ENCODE data around the gene KCNH4. TPM values are rescaled to one million over a fixed set of nuclear protein-coding genes. Genes with fewer than 3 reads are reported as not detected.
"Not testable (repeated sequence)": the region's sequence is repeated elsewhere in the genome, so short reads cannot be mapped to it uniquely, and the experiment has no call there.

The KCNH4 gene
- total RNA-seq, 1 donor from 2014 or later, result 0.80 TPM

- DNase-seq (no peak), ATAC-seq (ENCODE audit: low read depth) (no peak)
- POLR2A ChIA-PET, result interaction anchor here (0.6 to 0.7 kb wide), 2 partner anchors 26 to 39 kb away, joined by 3 to 6 read pairs; partner anchors contain the start of gene KAT2A
- no peak for TF ChIP-seq CTCF (IDR thresholded peaks at IDR 0.05)
- H3K27ac Mint-ChIP-seq, result no peak overlapping the region
- H3K27me3 Mint-ChIP-seq, result no peaks in the 10 kb centered on the region
- CTCF ChIA-PET, result no interaction called here
- peaks cover under 1% of the 10 kb centered on the region for H3K36me3 Mint-ChIP-seq (ENCODE audit: low read depth)
- intact Hi-C loops (cut with micrococcal nuclease), result no loop called here
- H3K4me1 Mint-ChIP-seq, result peaks cover 9% of the 10 kb centered on the region
- H3K9me3 Mint-ChIP-seq, result no peaks in the 10 kb centered on the region
- H3K4me3 Mint-ChIP-seq, result no peak overlapping the region
Measured at GRCh38 chr17:42159796-42160530, 21.0 kb downstream of the KCNH4 start.

- peaks cover 37% of the 10 kb centered on the region for H3K4me1 Mint-ChIP-seq
- H3K9me3 Mint-ChIP-seq, result no peaks in the 10 kb centered on the region
Measured at GRCh38 chr17:42155614-42156045, 25.3 kb downstream of the KCNH4 start.

GRCh38 chr17:42153919-42154742 lies 26.8 kb downstream of the KCNH4 start:
- intact Hi-C loops (cut with micrococcal nuclease), result no loop called here
- ATAC-seq (ENCODE audit: low read depth), result no peak

More at GRCh38 chr17:42155614-42156045, 25.3 kb downstream of the KCNH4 start:
- POLR2A ChIA-PET, result interaction anchor here (0.7 to 2.6 kb wide), 4 partner anchors 18 to 260 kb away, joined by 3 to 9 read pairs (median 5); partner anchors contain the start of gene KCNH4
- intact Hi-C loops (cut with micrococcal nuclease), result loop anchor here (1.0 kb wide), 8 partner anchors 26 to 290 kb away; partner anchors contain the start of genes CNP, DNAJC7, GHDC and KAT2A
- DNase-seq (no peak), ATAC-seq (ENCODE audit: low read depth) (no peak)
- Mint-ChIP-seq H3K27me3 (no peaks in the 10 kb centered on the region), H3K36me3 (ENCODE audit: low read depth) (peaks cover 27% of the 10 kb centered on the region), H3K27ac (peak overlapping the region; percentile 92), H3K4me3 (peak overlapping the region; percentile 95)
- CTCF ChIA-PET, result no interaction called here
- no peak for TF ChIP-seq CTCF (IDR thresholded peaks at IDR 0.05)

GRCh38 chr17:42146911-42147607 lies 33.9 kb downstream of the KCNH4 start:
- intact Hi-C loops (cut with micrococcal nuclease), result no loop called here
- POLR2A ChIA-PET, result interaction anchor here (0.7 to 1.3 kb wide), 2 partner anchors 8 to 49 kb away, joined by 4 to 5 read pairs; partner anchors contain the start of gene ZNF385C

More at GRCh38 chr17:42153919-42154742, 26.8 kb downstream of the KCNH4 start:
- ChIA-PET POLR2A (interaction anchor here (0.8 to 2.6 kb wide), 8 partner anchors 10 to 252 kb away, joined by 3 to 9 read pairs (median 4); partner anchors contain the start of genes DHX58, DNAJC7, KAT2A and KCNH4), CTCF (interaction anchor here (0.6 to 1.5 kb wide), 2 partner anchors 28 to 141 kb away, joined by 4 read pairs; no protein-coding TSS in a partner anchor)
- peaks cover 37% of the 10 kb centered on the region for H3K4me1 Mint-ChIP-seq
- peak overlapping the region; percentile 92 for H3K27ac Mint-ChIP-seq
- H3K36me3 Mint-ChIP-seq (ENCODE audit: low read depth), result peaks cover 27% of the 10 kb centered on the region
- peak overlapping the region; percentile 95 for H3K4me3 Mint-ChIP-seq
- no peaks in the 10 kb centered on the region for H3K9me3 Mint-ChIP-seq
- TF ChIP-seq CTCF (IDR thresholded peaks at IDR 0.05), result no peak
- H3K27me3 Mint-ChIP-seq, result no peaks in the 10 kb centered on the region
- DNase-seq, result no peak

GRCh38 chr17:42143138-42143537 lies 37.8 kb downstream of the KCNH4 start:
- POLR2A ChIA-PET, result interaction anchor here (0.7 kb wide), 1 partner anchor 11 kb away, joined by 3 read pairs; no protein-coding TSS in a partner anchor
- ATAC-seq (ENCODE audit: low read depth); CTCF ChIA-PET; H3K9me3 Mint-ChIP-seq; H3K27me3 Mint-ChIP-seq; H3K4me3 Mint-ChIP-seq; H3K27ac Mint-ChIP-seq; DNase-seq; intact Hi-C loops (cut with micrococcal nuclease): not testable (repeated sequence)
- Mint-ChIP-seq H3K4me1 (peaks cover 30% of the 10 kb centered on the region), H3K36me3 (ENCODE audit: low read depth) (peaks cover 54% of the 10 kb centered on the region)

More at GRCh38 chr17:42146911-42147607, 33.9 kb downstream of the KCNH4 start:
- H3K36me3 Mint-ChIP-seq (ENCODE audit: low read depth), result peaks cover 54% of the 10 kb centered on the region
- TF ChIP-seq CTCF (IDR thresholded peaks at IDR 0.05), result no peak
- H3K4me1 Mint-ChIP-seq, result peaks cover 17% of the 10 kb centered on the region
- H3K4me3 Mint-ChIP-seq, result no peak overlapping the region
- no peaks in the 10 kb centered on the region for H3K27me3 Mint-ChIP-seq
- no peak overlapping the region for H3K27ac Mint-ChIP-seq
- CTCF ChIA-PET, result interaction anchor here (0.7 kb wide), 1 partner anchor 193 kb away, joined by 5 read pairs; no protein-coding TSS in a partner anchor
- no peaks in the 10 kb centered on the region for H3K9me3 Mint-ChIP-seq
- ATAC-seq (ENCODE audit: low read depth) (no peak), DNase-seq (no peak)

All from activated B cell treated with CpG ODN at 0.5 μM for 24 hours (primary cell).